GM19099 (cell line): ENCODE measurements around the gene FGG.

Source experiments
- POLR2A ChIP-seq: IDR thresholded peaks from 3 replicates; pipeline ENCODE4 v1.6.1; 2011; ENCODE audit warnings: low read depth; ENCODE audit not compliant: insufficient read length; ENCODE audit errors: extremely low read depth

FGG gene

DNA sequence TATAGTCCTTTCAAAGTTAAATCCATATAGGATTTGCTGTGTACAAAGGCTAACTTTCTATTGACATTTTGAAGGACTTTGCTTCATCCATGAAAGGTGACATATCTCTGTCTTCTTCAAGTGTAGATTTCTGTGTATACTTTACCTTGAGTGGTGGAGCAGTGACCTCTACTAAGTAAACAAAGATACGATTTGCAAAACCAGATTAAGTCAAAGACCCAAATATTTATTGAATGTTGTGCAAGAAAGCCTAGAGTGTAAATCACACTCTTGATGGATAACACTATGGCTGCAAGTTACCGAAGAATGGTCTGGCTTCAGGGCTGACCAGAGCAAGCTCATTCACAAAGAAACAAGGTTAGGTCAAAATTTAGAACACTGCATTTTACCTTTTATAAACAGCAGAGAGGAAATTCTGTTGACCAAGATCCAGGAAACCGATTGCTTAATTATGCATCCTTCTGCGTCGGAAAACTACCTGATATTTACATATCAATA is 5.4 kb upstream of the FGG start:
- TF ChIP-seq POLR2A, result no peak

DNA sequence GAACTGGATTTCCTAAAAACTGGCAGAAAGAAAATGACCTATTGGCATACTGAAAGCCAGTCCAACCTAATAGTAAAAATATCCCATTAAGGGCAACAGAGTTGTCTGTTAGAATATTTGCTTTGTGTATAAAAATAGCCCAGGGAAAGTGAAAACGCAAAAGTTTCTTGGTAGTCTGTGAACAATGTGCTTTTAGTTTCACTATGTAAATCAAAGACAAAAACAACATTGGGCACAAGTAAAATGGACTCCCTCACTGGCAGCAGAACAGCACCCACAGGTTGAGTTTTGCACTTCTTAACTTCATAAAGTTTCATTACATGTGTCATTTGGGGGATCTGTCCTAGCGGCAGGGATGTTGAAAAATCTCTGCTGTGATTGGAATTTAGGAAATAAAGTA is 4.3 kb upstream of the FGG start:
- TF ChIP-seq POLR2A, result no peak

DNA sequence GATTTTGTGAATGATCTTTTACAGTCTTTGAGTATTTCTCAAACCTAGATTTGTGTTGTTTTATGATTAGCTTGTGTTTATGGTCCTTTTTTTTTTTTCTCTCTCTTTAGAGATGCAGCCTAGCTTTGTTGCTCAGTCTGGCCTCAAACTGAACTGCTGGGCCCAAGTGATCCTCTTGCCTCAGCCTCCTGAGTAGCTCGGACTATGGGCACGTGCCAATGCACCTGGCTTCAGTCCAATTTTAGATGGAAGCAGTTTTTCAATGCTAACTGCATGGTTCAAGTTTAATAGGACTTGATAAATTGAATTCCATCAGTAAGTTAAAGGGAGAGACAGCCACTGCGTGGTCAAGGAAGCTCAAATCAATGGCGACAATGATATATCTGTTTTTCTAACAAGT is 3.8 kb upstream of the FGG start:
- TF ChIP-seq POLR2A, result no peak

DNA sequence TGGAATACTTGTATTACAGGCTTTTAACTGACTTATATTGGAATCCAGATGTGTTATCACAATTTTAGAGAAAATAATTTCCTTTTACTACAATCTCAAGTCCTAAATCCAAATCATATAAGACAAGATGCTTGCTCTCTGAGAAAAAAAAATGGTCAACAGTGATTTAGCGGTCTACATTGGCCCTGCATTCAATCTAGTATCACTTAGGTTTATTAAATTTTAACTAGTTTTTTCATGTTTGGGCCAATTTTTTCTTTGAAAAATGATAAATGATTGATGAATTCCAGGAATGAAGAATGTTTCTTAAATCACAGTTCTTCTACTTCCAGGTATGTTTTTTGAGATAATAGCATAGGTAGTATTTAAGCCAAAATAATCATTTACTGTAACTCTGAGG is 2.8 kb upstream of the FGG start:
- no peak for TF ChIP-seq POLR2A

GRCh38 chr4:154614306-154614705 is 1.9 kb upstream of the FGG start:
- TF ChIP-seq POLR2A, result no peak

GRCh38 chr4:154611833-154612232 is 623 bp downstream of the FGG start:
- no peak for TF ChIP-seq POLR2A

DNA sequence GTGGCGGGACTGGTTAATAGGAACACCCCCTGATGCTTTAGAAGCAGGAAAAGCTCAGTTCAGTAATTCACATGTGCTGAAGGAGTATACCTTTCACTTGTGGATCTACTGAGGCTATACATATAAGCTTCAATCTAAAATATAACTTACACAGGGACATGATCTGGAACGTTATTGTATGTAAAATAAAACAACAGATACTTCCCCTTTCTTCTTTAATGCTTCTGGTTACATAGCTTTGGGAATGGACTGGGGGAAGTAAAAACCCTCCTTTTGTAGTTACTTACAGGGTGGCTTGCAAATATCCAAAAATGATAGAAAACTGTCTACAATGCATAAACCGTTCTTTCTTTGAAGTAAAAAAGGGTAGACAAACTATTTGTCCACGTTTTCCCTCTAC is 1.9 kb downstream of the FGG start:
- no peak for TF ChIP-seq POLR2A

- no peak for TF ChIP-seq POLR2A
These were observed 2.9 kb downstream of the FGG start for GRCh38 chr4:154609532-154609931.

DNA sequence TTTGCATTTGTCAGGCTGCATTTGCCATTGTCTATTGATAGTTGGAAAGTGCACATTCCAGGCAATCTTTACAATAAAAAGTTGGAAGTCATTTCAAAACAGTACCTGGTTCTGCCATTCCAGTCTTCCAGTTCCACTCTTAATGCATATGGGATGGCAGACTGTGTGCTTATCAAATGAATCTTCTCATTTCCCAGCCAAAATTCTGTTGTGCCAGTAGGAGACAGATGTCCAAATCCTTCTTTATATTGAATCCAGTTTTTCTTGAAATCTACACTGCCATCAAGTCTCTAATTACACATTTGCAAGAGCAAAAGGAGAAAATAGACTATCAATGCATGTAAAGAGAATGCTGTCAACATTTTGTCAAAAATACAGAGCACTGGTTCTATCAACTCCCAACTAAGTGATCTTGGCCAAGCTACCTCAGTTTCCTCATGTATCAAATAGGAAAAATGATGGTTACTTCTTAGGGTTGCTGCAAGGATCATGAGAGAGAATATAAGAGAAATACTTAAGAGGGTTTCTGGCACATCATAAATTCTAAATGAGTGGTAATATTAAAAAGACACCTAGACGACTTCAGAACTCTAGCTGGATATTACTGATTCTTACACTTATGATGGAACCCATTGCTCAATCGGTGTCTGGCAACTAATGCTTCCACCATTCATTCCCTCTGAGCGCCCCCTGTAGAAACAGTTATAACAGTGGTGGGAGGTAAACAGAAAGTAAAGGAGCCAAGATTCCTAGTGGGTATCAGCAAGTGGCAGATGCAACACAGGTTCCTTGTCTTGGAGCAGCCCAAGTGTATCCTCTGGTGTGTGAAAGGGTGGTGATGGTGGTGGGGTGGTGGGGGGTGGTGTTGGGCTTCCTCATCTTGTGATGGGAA is 3.8 kb downstream of the FGG start:
- no peak for TF ChIP-seq POLR2A

DNA sequence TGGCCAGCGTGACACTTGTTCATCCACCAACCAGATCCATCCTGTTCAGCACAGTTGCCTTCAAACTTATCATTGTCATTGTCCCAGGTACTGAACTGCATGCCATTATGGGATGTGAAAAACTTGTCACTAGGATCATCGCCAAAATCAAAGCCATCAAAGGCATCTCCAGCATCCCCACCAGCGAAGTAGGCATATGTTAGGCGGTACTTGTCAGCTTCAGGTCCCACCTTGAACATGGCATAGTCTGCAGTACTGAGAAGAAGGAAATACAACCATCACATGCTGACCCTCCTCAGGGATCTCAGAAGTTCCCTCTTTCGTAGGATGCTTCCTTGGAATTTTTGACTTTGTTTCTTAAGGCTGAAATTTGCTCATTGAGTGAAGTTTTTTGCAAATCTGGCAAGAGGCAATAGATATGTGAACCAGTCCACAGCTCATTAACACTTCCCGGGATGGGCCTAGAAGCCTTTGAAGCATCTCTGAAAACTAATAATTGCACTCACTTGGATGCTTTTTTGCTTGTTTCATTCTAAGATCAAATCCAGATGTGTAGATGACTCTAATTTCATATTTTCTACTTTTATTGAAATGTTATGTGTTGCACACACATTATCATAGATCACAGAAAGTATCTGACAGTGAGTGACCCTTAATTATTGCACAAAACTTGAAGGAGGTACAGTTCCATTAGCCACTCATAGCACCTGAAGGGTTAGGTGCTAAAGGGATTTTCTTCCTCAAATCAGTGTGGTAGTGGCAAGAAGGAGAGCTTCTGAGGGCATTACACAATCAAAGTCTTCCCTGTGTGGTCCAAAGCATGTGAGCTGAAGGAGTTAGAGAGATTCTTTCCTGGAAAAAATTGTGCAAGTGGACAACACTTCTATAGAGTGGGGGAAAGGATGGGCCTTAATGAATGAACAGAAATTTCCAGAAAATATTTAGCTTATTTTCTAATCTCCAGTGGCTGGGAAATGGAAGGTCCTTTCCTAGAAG is 5.4 kb downstream of the FGG start:
- no peak for TF ChIP-seq POLR2A

DNA sequence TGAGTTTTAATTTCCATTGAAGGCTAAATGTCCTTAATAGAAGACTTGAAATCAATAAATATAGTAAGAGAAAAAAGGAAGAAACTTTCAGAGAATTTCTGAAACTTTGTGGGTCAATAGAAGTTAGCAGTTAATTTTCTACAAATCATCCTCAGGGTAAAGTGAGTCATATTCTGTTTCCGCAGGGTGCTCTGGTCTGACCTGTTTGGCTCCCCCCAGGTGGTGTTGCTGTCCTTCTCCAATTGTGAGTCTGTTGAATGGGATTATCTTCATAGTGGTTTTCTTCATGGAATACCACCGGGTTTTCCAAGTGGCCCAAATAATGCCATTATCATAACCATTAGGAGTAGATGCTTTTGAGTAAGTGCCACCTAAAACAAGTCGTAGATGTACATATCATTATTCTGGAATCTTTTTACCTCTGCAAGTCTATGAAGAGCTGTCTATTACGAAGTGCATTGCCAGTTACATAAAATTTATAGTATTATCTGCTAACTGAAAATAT is 7.7 kb downstream of the FGG start:
- no peak for TF ChIP-seq POLR2A

GRCh38 chr4:154603033-154603943 is 9.2 kb downstream of the FGG start:
- TF ChIP-seq POLR2A, result no peak

- TF ChIP-seq POLR2A, result no peak
These were observed 9.9 kb downstream of the FGG start for GRCh38 chr4:154602404-154603020.
